Lung (tissue), 12 donors: ENCODE data around the gene PRR36. TPM values are rescaled to one million over a fixed set of nuclear protein-coding genes. Genes with fewer than 3 reads are reported as not detected.

Experiments used
- ATAC-seq: fragments of 200-7000 bp; cut with Tn5 transposase; one replicate; pipeline ENCODE4 v1.9.1; 2020; ENCODE audit warnings: moderate number of reproducible peaks; ENCODE audit not compliant: insufficient read depth, low FRiP score
- DNase-seq, 3 donors: peaks; one replicate each; pipeline ENCODE4 v3.0.0-alpha.2; 2013 to 2017
- H3K27ac ChIP-seq, 2 donors: one replicate each; pipeline ENCODE4 v1.5.1; 2013; ENCODE audit warnings: mild to moderate bottlenecking in 2 of 2, moderate library complexity in 2 of 2, control low read depth in 1 of 2, inconsistent platforms in 1 of 2, low read depth in 1 of 2, low read length in 1 of 2
- H3K27me3 ChIP-seq, 3 donors: one replicate each; pipeline ENCODE4 v1.5.1; 2013; ENCODE audit warnings: low read length in 2 of 3; ENCODE audit not compliant: control insufficient read depth in 3 of 3, insufficient read depth in 3 of 3
- H3K36me3 ChIP-seq, 4 donors: one replicate each; pipeline ENCODE4 v1.5.1; 2013; ENCODE audit warnings: low read length in 4 of 4, mild to moderate bottlenecking in 1 of 4, moderate library complexity in 1 of 4; ENCODE audit not compliant: control insufficient read depth in 4 of 4, insufficient read depth in 4 of 4
- H3K4me1 ChIP-seq, 5 donors: one replicate each; pipeline ENCODE4 v1.5.1; 2013; ENCODE audit warnings: low read length in 5 of 5, mild to moderate bottlenecking in 2 of 5, moderate library complexity in 1 of 5; ENCODE audit not compliant: control insufficient read depth in 5 of 5, insufficient read depth in 5 of 5
- H3K4me3 ChIP-seq: one replicate; pipeline ENCODE4 v1.5.1; 2013; ENCODE audit warnings: mild to moderate bottlenecking, control low read depth, moderate library complexity
- H3K9ac ChIP-seq, 2 donors: one replicate each; pipeline ENCODE4 v1.5.1; 2013; ENCODE audit warnings: low read length in 2 of 2, control low read depth in 1 of 2; ENCODE audit not compliant: insufficient read depth in 1 of 2
- H3K9me3 ChIP-seq, 4 donors: one replicate each; pipeline ENCODE4 v1.5.1; 2013; ENCODE audit warnings: low read length in 3 of 4, mild to moderate bottlenecking in 1 of 4, moderate library complexity in 1 of 4; ENCODE audit not compliant: control insufficient read depth in 4 of 4, insufficient read depth in 3 of 4
- CTCF ChIP-seq: IDR thresholded peaks from 2 replicates; pipeline ENCODE4 v1.5.1; 2012; ENCODE audit warnings: mild to moderate bottlenecking; ENCODE audit errors: control extremely low read depth, extremely low read depth
- WGBS, 2 donors: extraction: QIAGEN DNeasy Blood & Tissue Kit; methylation state at CpG; one replicate each; pipeline ENCODE4 v1.1.7; 2013; 5-methylcytosine and 5-hydroxymethylcytosine counted together
- polyA plus RNA-seq, 2 donors: library from polyadenylated mRNA; stranded (reverse); fragments of 200-250 nt; gene quantifications; one replicate each; pipeline ENCODE4 v1.2.1, GENCODE V29; 2013
- total RNA-seq, 2 donors: library from RNA; depleted of rRNA in 1 of 2; stranded (reverse); fragments of >200 nt in 1 of 2; gene quantifications; one replicate each; pipeline ENCODE4 v1.2.1, GENCODE V29; 2014 to 2021
- donor health status: control.
- donor health status: control.
- donor health status: Bipolar disorder and iron deficiency.
- donor health status: healthy.
- donor health status: DM: yes; HTN: yes; CAD: no.

PRR36 gene
- total and polyA plus RNA-seq, 4 donors, result 0.30 to 3.4 (median 1.1) TPM

GRCh38 chr19:7841751-7842660 is 32.2 kb downstream of the PRR36 start:
- H3K9me3 ChIP-seq, result no peaks in the 10 kb centered on the region
- H3K9ac ChIP-seq, result no peak overlapping the region
- H3K27me3 ChIP-seq, result no peaks in the 10 kb centered on the region
- no peak for TF ChIP-seq CTCF
- DNase-seq (no peak), ATAC-seq (no peak)
- H3K4me1 ChIP-seq, result peaks cover 0 to 6% (median 0%) of the 10 kb centered on the region in 5 donors
- 89 to 94% methylated on average over 10 to 11 of the region's 11 CpGs for WGBS, 2 donors
- H3K36me3 ChIP-seq, result no peaks in the 10 kb centered on the region
- H3K4me3 ChIP-seq, result no peak overlapping the region
- no peak overlapping the region for H3K27ac ChIP-seq

- TF ChIP-seq CTCF, result no peak
- DNase-seq, result no peak
- no peaks in the 10 kb centered on the region for H3K9me3 ChIP-seq
- H3K4me1 ChIP-seq, result peaks cover 0 to 6% (median 0%) of the 10 kb centered on the region in 5 donors
- H3K9ac ChIP-seq, result no peak overlapping the region
- 88 to 94% methylated on average over 8 of the region's 8 CpGs for WGBS, 2 donors
- H3K36me3 ChIP-seq, result no peaks in the 10 kb centered on the region
- no peaks in the 10 kb centered on the region for H3K27me3 ChIP-seq
- no peak overlapping the region for H3K27ac ChIP-seq
- no peak for ATAC-seq
- H3K4me3 ChIP-seq, result no peak overlapping the region
Observed at GRCh38 chr19:7840629-7841028, 33.6 kb downstream of the PRR36 start.

- DNase-seq, result no peak
- H3K9me3 ChIP-seq, result no peaks in the 10 kb centered on the region
- no peak for ATAC-seq
- no peak overlapping the region for H3K27ac ChIP-seq
- H3K4me3 ChIP-seq, result no peak overlapping the region
- H3K9ac ChIP-seq, result no peak overlapping the region
- peaks cover 0 to 6% (median 0%) of the 10 kb centered on the region in 5 donors for H3K4me1 ChIP-seq
- 96% methylated on average over 6 of the region's 6 CpGs for WGBS, 2 donors
- no peak for TF ChIP-seq CTCF
- H3K36me3 ChIP-seq, result no peaks in the 10 kb centered on the region
- no peaks in the 10 kb centered on the region for H3K27me3 ChIP-seq
Observed at GRCh38 chr19:7839476-7839875, 34.7 kb downstream of the PRR36 start.
